ENCODE measurements around the gene LPCAT2. TPM values are rescaled to one million over a fixed set of nuclear protein-coding genes. Genes with fewer than 3 reads are reported as not detected.

The LPCAT2 gene, protein sequence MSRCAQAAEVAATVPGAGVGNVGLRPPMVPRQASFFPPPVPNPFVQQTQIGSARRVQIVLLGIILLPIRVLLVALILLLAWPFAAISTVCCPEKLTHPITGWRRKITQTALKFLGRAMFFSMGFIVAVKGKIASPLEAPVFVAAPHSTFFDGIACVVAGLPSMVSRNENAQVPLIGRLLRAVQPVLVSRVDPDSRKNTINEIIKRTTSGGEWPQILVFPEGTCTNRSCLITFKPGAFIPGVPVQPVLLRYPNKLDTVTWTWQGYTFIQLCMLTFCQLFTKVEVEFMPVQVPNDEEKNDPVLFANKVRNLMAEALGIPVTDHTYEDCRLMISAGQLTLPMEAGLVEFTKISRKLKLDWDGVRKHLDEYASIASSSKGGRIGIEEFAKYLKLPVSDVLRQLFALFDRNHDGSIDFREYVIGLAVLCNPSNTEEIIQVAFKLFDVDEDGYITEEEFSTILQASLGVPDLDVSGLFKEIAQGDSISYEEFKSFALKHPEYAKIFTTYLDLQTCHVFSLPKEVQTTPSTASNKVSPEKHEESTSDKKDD
- total RNA-seq (0.59 TPM in 1 of 2 replicates, not detected in the other), polyA plus RNA-seq (0.15 and 0.16 TPM in 2 replicates), polyA minus RNA-seq (0.57 and 0.69 TPM in 2 replicates)
- total RNA-seq (2013) = 1.1 TPM

DNA sequence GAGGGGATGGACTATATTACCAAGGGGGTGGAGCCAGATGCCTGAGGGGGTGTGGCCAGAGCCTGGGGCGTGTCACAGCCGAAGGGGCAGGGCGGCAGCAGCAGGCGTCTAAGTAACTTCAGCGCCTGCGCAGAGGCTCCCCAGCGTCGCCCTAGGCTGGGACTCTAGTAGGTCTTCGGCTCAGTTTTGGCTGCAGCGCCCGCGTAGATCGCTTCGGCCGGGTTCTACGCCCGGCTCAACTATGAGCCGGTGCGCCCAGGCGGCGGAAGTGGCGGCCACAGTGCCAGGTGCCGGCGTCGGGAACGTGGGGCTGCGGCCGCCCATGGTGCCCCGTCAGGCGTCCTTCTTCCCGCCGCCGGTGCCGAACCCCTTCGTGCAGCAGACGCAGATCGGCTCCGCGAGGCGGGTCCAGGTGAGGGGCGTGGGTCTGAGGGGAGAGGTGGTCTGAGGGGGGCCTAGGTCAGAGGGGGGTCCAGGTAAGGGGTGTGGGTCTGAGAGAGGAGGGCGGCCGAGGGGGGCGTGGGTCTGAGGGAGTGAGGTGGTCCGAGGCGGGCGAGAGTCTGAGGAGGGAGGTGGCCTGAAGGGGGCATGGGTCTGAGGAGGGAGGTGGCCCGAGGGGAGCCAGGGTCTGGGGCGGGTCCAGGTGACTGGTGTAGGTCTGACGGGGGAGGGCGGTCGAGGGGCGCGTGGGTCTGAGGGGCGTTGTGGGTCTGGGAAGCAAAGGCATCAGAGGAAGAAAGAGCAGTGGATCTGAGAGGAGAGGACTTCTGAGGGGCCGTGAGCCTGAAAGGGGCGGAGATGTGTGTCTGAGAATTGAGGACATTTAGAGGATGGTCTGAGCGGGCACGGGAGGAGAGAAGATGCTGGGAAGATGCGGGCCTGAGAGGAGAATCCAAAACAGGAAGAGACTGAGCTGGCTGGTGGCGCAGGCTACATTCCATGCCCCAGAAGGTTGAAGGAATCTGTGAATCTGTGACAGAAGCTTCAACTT is at the start of gene LPCAT2:
Gene LPCAT2, plus strand, starts transcription at position 132 of the 991 bp plus-strand sequence. Its CDS starts 110 bp downstream, at position 242.
- POLR2A ChIA-PET = no interaction called here
- WGBS (ENCODE audit: insufficient coverage) = under 1% methylated on average over 58 of the region's 61 CpGs
- H3K79me2 ChIP-seq (ENCODE audit: control insufficient read depth, insufficient read depth, low read length) = no peaks in the 10 kb centered on the region
- Mint-ChIP-seq H3K4me1 (peaks cover 13% of the 10 kb centered on the region), H3K4me3 (peak within 1 kb of the TSS; percentile 68), H3K9me3 (ENCODE audit: insufficient read depth) (no peaks in the 10 kb centered on the region), H3K27ac (no peak within 1 kb of the TSS), H3K27me3 (peaks cover 32% of the 10 kb centered on the region)
- peaks cover 13 to 15% of the 10 kb centered on the region in 2 donors for H3K4me1 ChIP-seq (ENCODE audit: control insufficient read depth in 2 of 2, insufficient read depth in 2 of 2, low read length in 2 of 2)
- no peak for TF ChIP-seq EZH2 (IDR thresholded peaks at IDR 0.05; ENCODE audit: borderline replicate concordance, insufficient read depth, low read depth, low read length, poor library complexity, severe bottlenecking)
- TF ChIP-seq, protein P1, sequence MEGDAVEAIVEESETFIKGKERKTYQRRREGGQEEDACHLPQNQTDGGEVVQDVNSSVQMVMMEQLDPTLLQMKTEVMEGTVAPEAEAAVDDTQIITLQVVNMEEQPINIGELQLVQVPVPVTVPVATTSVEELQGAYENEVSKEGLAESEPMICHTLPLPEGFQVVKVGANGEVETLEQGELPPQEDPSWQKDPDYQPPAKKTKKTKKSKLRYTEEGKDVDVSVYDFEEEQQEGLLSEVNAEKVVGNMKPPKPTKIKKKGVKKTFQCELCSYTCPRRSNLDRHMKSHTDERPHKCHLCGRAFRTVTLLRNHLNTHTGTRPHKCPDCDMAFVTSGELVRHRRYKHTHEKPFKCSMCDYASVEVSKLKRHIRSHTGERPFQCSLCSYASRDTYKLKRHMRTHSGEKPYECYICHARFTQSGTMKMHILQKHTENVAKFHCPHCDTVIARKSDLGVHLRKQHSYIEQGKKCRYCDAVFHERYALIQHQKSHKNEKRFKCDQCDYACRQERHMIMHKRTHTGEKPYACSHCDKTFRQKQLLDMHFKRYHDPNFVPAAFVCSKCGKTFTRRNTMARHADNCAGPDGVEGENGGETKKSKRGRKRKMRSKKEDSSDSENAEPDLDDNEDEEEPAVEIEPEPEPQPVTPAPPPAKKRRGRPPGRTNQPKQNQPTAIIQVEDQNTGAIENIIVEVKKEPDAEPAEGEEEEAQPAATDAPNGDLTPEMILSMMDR (IDR thresholded peaks at IDR 0.05) = no peak
- peaks cover 0 to 9% (median 5%) of the 10 kb centered on the region in 3 donors for H3K9me3 ChIP-seq (ENCODE audit: control extremely low read depth in 1 of 3, control insufficient read depth in 2 of 3, insufficient read depth in 1 of 3, low read length in 2 of 3)
- peak within 1 kb of the TSS; percentile 45 for H3K9ac ChIP-seq (ENCODE audit: low read length)
- H3K4me3 ChIP-seq (ENCODE audit: control extremely low read depth in 1 of 5, extremely low read depth in 1 of 5, insufficient read depth in 1 of 5, low read depth in 2 of 5, low read length in 4 of 5) = peak within 1 kb of the TSS; percentile 33 to 68 (median 35)
- peak; percentile 49 for ATAC-seq (ENCODE audit: low read depth)
- H3K36me3 ChIP-seq (replicated peaks in 1 of 2; ENCODE audit: control extremely low read depth in 1 of 2, control insufficient read depth in 1 of 2, extremely low read depth in 1 of 2, insufficient read depth in 2 of 2, low read length in 1 of 2) = no peaks in the 10 kb centered on the region
- intact Hi-C loops (cut with micrococcal nuclease) = no loop called here
- CTCF ChIA-PET = interaction anchor here (0.7 kb wide), 1 partner anchor 19 kb away, joined by 3 read pairs; no protein-coding TSS in a partner anchor
- peaks cover 0 to 19% (median 4%) of the 10 kb centered on the region in 4 experiments for H3K27me3 ChIP-seq (replicated peaks in 1 of 4; ENCODE audit: control extremely low read depth in 1 of 4, control insufficient read depth in 3 of 4, insufficient read depth in 4 of 4, low read length in 3 of 4)
- H4K20me1 ChIP-seq (ENCODE audit: control insufficient read depth, insufficient read depth, low read length, poor library complexity, severe bottlenecking) = no peaks in the 10 kb centered on the region
- peak; percentile 42 for DNase-seq
- peak within 1 kb of the TSS; percentile 72 for H3K4me2 ChIP-seq (replicated peaks; ENCODE audit: low read depth, low read length, poor library complexity, severe bottlenecking)
- H3K27ac ChIP-seq (ENCODE audit: low read length in 2 of 2) = no peak within 1 kb of the TSS
- peak within 1 kb of the TSS; percentile 70 for H2AFZ ChIP-seq (ENCODE audit: insufficient read depth, low read depth, low read length, poor library complexity, severe bottlenecking)

Measured in B cell (primary cell).